ENCODE data around the gene RPRD1B. TPM values are rescaled to one million over a fixed set of nuclear protein-coding genes. Genes with fewer than 3 reads are reported as not detected.
A peak's percentile ranks its signal among the peaks of the same experiment; 100 is the strongest.

The RPRD1B gene
- polyA plus RNA-seq, 3 donors: 3.6 to 12.3 (median 4.7) TPM

DNA sequence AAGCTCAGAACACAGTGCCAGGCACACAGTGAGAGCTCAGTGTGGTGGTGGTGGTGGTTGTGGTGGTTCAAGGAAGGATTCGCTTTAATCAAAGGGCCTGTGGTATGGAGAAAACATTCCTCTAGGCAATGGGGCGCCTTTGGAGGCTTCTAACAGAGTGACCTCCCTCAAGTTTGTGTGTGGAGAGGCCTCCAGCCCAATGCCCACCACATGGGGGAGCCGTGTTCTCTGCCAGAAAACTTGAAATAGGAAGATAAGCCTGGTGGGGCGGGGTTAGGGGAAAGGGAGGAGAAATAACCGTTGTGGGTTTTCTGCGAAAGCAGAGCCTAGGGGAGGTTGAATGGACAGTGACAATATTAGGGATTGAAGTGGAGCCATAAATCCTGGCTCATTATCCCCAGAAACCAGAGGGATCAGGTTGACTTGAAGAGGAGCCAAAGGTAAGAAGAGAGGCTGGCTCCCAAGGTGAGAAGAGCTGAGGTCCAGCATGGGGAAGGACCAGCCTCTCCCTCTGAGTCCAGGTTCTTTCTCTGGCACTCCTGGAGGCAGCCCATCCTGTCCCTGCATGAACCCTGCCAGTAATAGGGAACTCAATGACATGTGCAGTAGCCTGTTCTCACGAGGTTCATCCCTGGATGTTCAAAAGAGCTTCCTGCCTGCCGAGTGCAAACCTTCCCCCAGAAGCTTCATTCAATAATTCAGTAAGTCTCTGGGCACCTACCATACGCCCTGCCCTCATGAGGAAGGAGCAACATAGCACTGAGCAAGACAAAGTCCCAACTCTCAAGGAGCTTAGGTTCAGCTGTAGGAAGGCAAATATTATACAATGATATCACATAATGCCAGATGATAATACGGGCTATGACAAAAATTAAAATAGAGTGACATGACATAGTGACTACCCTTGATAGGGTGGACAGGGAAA is 80.1 kb downstream of the RPRD1B start:
- Histone ChIP-seq H3K79me2 (ENCODE audit: insufficient read depth, low read length) (no peaks in the 10 kb centered on the region), H3K27ac (ENCODE audit: low read depth in 1 of 2, low read length in 2 of 2) (no peak overlapping the region), H3K27me3 (ENCODE audit: control insufficient read depth in 2 of 2, insufficient read depth in 2 of 2, low read length in 2 of 2) (no peaks in the 10 kb centered on the region), H3K9me3 (replicated peaks in 1 of 2; ENCODE audit: control insufficient read depth in 1 of 2, insufficient read depth in 1 of 2, low read length in 2 of 2) (no peaks in the 10 kb centered on the region), H3K9ac (ENCODE audit: insufficient read depth, low read length, poor library complexity, severe bottlenecking) (no peak overlapping the region), H2AFZ (ENCODE audit: insufficient read depth, low read depth, low read length, poor library complexity, severe bottlenecking) (peak overlapping the region; percentile 4), H3K4me3 (replicated peaks in 1 of 3; ENCODE audit: low read depth in 2 of 3, low read length in 3 of 3) (no peak overlapping the region), H4K20me1 (ENCODE audit: insufficient read depth, low read length) (no peaks in the 10 kb centered on the region), H3K36me3 (replicated peaks in 1 of 2; ENCODE audit: control insufficient read depth in 1 of 2, insufficient read depth in 2 of 2, low read length in 2 of 2) (no peaks in the 10 kb centered on the region), H3K4me2 (replicated peaks; ENCODE audit: extremely low read depth, low read length, poor library complexity, severe bottlenecking) (no peak overlapping the region), H3K4me1 (ENCODE audit: control insufficient read depth in 1 of 2, insufficient read depth in 2 of 2, low read length in 2 of 2) (peaks cover 13 to 18% of the 10 kb centered on the region in 2 donors)
- no peaks in the 10 kb centered on the region for H3K9me3 Mint-ChIP-seq
- 9% methylated on average over 5 of the region's 10 CpGs for WGBS (ENCODE audit: insufficient coverage)
- peaks cover 49% of the 10 kb centered on the region for H3K4me1 Mint-ChIP-seq
- intact Hi-C loops (cut with micrococcal nuclease): loop anchor here (5.0 kb wide), 3 partner anchors 36 to 109 kb away; partner anchors contain the start of gene TGM2 (in 1 of the 2)
- peaks cover 0 to 1% of the 10 kb centered on the region in 2 donors for H3K36me3 Mint-ChIP-seq
- H3K27ac Mint-ChIP-seq: peak overlapping the region in 6 of 7 donors; percentile 4 to 78 (median 51)
- DNase-seq: peak; percentile 56 to 60 (median 60)
- TF ChIP-seq CTCF (IDR thresholded peaks at IDR 0.05): peak; percentile 55
- peak overlapping the region; percentile 13 to 70 for H3K4me3 Mint-ChIP-seq
- no peaks in the 10 kb centered on the region for H3K27me3 Mint-ChIP-seq (ENCODE audit: low read depth in 3 of 3)

- intact Hi-C loops (cut with micrococcal nuclease): loop anchor here (5.0 kb wide), 3 partner anchors 37 to 108 kb away; partner anchors contain the start of gene TGM2 (in 1 of the 2)
- no peaks in the 10 kb centered on the region for H3K79me2 ChIP-seq (ENCODE audit: insufficient read depth, low read length)
- no peak overlapping the region for H3K4me3 Mint-ChIP-seq
- peaks cover 41% of the 10 kb centered on the region for H3K4me1 Mint-ChIP-seq
- no peaks in the 10 kb centered on the region for H3K9me3 Mint-ChIP-seq
- no peak for DNase-seq
- H4K20me1 ChIP-seq (ENCODE audit: insufficient read depth, low read length): no peaks in the 10 kb centered on the region
- H3K4me3 ChIP-seq (replicated peaks in 1 of 3; ENCODE audit: low read depth in 2 of 3, low read length in 3 of 3): no peak overlapping the region
- H3K9me3 ChIP-seq (replicated peaks in 1 of 2; ENCODE audit: control insufficient read depth in 1 of 2, insufficient read depth in 1 of 2, low read length in 2 of 2): no peaks in the 10 kb centered on the region
- 83% methylated on average over 3 of the region's 4 CpGs for whole genome bisulfite sequencing (ENCODE audit: insufficient coverage)
- H3K27me3 Mint-ChIP-seq (ENCODE audit: low read depth in 3 of 3): no peaks in the 10 kb centered on the region
- no peak overlapping the region for H2AFZ ChIP-seq (ENCODE audit: insufficient read depth, low read depth, low read length, poor library complexity, severe bottlenecking)
- no peak overlapping the region for H3K27ac Mint-ChIP-seq
- no peak for TF ChIP-seq CTCF (IDR thresholded peaks at IDR 0.05)
- H3K36me3 ChIP-seq (replicated peaks in 1 of 2; ENCODE audit: control insufficient read depth in 1 of 2, insufficient read depth in 2 of 2, low read length in 2 of 2): no peaks in the 10 kb centered on the region
- no peak overlapping the region for H3K27ac ChIP-seq (ENCODE audit: low read depth in 1 of 2, low read length in 2 of 2)
- no peak overlapping the region for H3K9ac ChIP-seq (ENCODE audit: insufficient read depth, low read length, poor library complexity, severe bottlenecking)
- no peaks in the 10 kb centered on the region for H3K36me3 Mint-ChIP-seq
- H3K4me1 ChIP-seq (ENCODE audit: control insufficient read depth in 1 of 2, insufficient read depth in 2 of 2, low read length in 2 of 2): peaks cover 13 to 18% of the 10 kb centered on the region in 2 donors
- H3K4me2 ChIP-seq (replicated peaks; ENCODE audit: extremely low read depth, low read length, poor library complexity, severe bottlenecking): no peak overlapping the region
- no peaks in the 10 kb centered on the region for H3K27me3 ChIP-seq (ENCODE audit: control insufficient read depth in 2 of 2, insufficient read depth in 2 of 2, low read length in 2 of 2)
These were observed 80.8 kb downstream of the RPRD1B start for GRCh38 chr20:38114353-38114791.
